ENCODE measurements around the gene IL18RAP. TPM values are rescaled to one million over a fixed set of nuclear protein-coding genes. Genes with fewer than 3 reads are reported as not detected.

The IL18RAP gene
- total RNA-seq (10 to 100 TPM in 2 of 5 experiments, 1 to 10 TPM in 1, under 1 TPM in 1, not detected in 1; 0.30 to 17.1 (median 7.5) TPM), polyA plus RNA-seq (not detected), total RNA-seq (not detected)

- H3K36me3 ChIP-seq (ENCODE audit: control insufficient read depth in 2 of 3, insufficient read depth in 3 of 3, low read length in 3 of 3): no peaks in the 10 kb centered on the region
- peaks cover 0 to 63% (median 0%) of the 10 kb centered on the region in 5 donors for H3K36me3 Mint-ChIP-seq
- peak within 1 kb of the TSS in 3 of 10 donors; percentile 16 to 87 (median 76) for H3K4me3 Mint-ChIP-seq
- ATAC-seq: no peak
- no peaks in the 10 kb centered on the region for H3K27me3 Mint-ChIP-seq
- H3K4me3 ChIP-seq (ENCODE audit: low read length): no peak within 1 kb of the TSS
- no peak within 1 kb of the TSS for H3K27ac ChIP-seq (ENCODE audit: low read depth, low read length)
- H3K4me1 Mint-ChIP-seq: peaks cover 24 to 82% (median 32%) of the 10 kb centered on the region in 7 donors
- ChIA-PET POLR2A (no interaction called here), CTCF (interaction anchor here (1.0 kb wide), 2 partner anchors 20 to 183 kb away, joined by 3 read pairs; no protein-coding TSS in a partner anchor)
- H3K27me3 ChIP-seq (ENCODE audit: control insufficient read depth in 2 of 2, insufficient read depth in 2 of 2, low read length in 2 of 2): no peaks in the 10 kb centered on the region
- no peaks in the 10 kb centered on the region for H3K9me3 ChIP-seq (ENCODE audit: control insufficient read depth in 2 of 3, low read length in 3 of 3)
- H3K9me3 Mint-ChIP-seq: peaks cover 0 to 8% (median 0%) of the 10 kb centered on the region in 11 donors
- intact Hi-C loops (cut with micrococcal nuclease): no loop called here
- H3K4me1 ChIP-seq (ENCODE audit: control insufficient read depth in 2 of 2, insufficient read depth in 2 of 2, low read length in 2 of 2): peaks cover 16 to 32% of the 10 kb centered on the region in 2 donors
- DNase-seq: no peak
- peak within 1 kb of the TSS in 3 of 9 donors; percentile 12 to 71 (median 28) for H3K27ac Mint-ChIP-seq
Measured at GRCh38 chr2:102422910-102423309, at the start of gene IL18RAP. Gene IL18RAP, plus strand, starts transcription at chr2:102423160. Its CDS starts 118 bp downstream, at chr2:102423278.

- H3K36me3 Mint-ChIP-seq: peaks cover 3 to 86% (median 26%) of the 10 kb centered on the region in 5 donors
- no peaks in the 10 kb centered on the region for H3K27me3 Mint-ChIP-seq
- intact Hi-C loops (cut with micrococcal nuclease): no loop called here
- Histone ChIP-seq H3K36me3 (ENCODE audit: control insufficient read depth in 2 of 3, insufficient read depth in 3 of 3, low read length in 3 of 3) (no peaks in the 10 kb centered on the region), H3K27ac (ENCODE audit: low read depth, low read length) (no peak overlapping the region), H3K4me3 (ENCODE audit: low read length) (no peak overlapping the region), H3K27me3 (ENCODE audit: control insufficient read depth in 2 of 2, insufficient read depth in 2 of 2, low read length in 2 of 2) (no peaks in the 10 kb centered on the region), H3K4me1 (ENCODE audit: control insufficient read depth in 2 of 2, insufficient read depth in 2 of 2, low read length in 2 of 2) (no peaks in the 10 kb centered on the region), H3K9me3 (ENCODE audit: control insufficient read depth in 2 of 3, low read length in 3 of 3) (no peaks in the 10 kb centered on the region)
- POLR2A ChIA-PET: no interaction called here
- DNase-seq (no peak), ATAC-seq (no peak)
- CTCF ChIA-PET: interaction anchor here (1.1 kb wide), 1 partner anchor 62 kb away, joined by 3 read pairs; no protein-coding TSS in a partner anchor
- H3K4me1 Mint-ChIP-seq: peaks cover 0 to 21% (median 4%) of the 10 kb centered on the region in 7 donors
- peak overlapping the region in 1 of 9 donors; percentile 63 for H3K27ac Mint-ChIP-seq
- H3K9me3 Mint-ChIP-seq: peaks cover 0 to 38% (median 10%) of the 10 kb centered on the region in 11 donors
- H3K4me3 Mint-ChIP-seq: no peak overlapping the region
Measured at GRCh38 chr2:102376052-102376591, 46.8 kb upstream of the IL18RAP start.

DNA sequence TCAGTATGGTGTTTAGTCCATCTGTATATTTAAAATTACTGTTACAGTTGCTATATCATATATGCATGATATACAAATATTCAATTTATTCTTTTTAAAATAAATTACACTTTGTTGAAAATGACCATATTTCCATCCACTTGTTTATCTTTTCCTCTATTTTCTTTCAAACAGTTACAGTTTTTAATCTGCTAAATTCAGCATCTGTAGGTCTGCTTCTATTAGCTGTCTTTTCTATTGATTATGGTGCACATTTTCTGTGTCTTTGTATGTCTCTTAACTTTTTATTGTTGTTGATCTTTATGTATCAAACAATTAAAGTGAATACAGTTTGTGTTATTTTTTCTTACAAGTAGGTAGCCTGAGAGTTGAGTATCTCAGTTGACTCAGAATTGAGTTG, 39.2 kb upstream of the IL18RAP start:
- H3K4me3 ChIP-seq (ENCODE audit: low read length): no peak overlapping the region
- peaks cover 16 to 89% (median 42%) of the 10 kb centered on the region in 5 donors for H3K36me3 Mint-ChIP-seq
- intact Hi-C loops (cut with micrococcal nuclease): no loop called here
- no peaks in the 10 kb centered on the region for H3K27me3 Mint-ChIP-seq
- no peaks in the 10 kb centered on the region for H3K36me3 ChIP-seq (ENCODE audit: control insufficient read depth in 2 of 3, insufficient read depth in 3 of 3, low read length in 3 of 3)
- peaks cover 0 to 10% (median 0%) of the 10 kb centered on the region in 7 donors for H3K4me1 Mint-ChIP-seq
- no peaks in the 10 kb centered on the region for H3K4me1 ChIP-seq (ENCODE audit: control insufficient read depth in 2 of 2, insufficient read depth in 2 of 2, low read length in 2 of 2)
- peaks cover 6 to 31% (median 21%) of the 10 kb centered on the region in 11 donors for H3K9me3 Mint-ChIP-seq
- H3K27ac ChIP-seq (ENCODE audit: low read depth, low read length): no peak overlapping the region
- H3K4me3 Mint-ChIP-seq: no peak overlapping the region
- ATAC-seq (no peak), DNase-seq (no peak)
- ChIA-PET CTCF (no interaction called here), POLR2A (no interaction called here)
- H3K27me3 ChIP-seq (ENCODE audit: control insufficient read depth in 2 of 2, insufficient read depth in 2 of 2, low read length in 2 of 2): no peaks in the 10 kb centered on the region
- peaks cover 0 to 6% (median 4%) of the 10 kb centered on the region in 3 experiments for H3K9me3 ChIP-seq (ENCODE audit: control insufficient read depth in 2 of 3, low read length in 3 of 3)
- H3K27ac Mint-ChIP-seq: no peak overlapping the region

GRCh38 chr2:102385522-102385921, 37.4 kb upstream of the IL18RAP start:
- Mint-ChIP-seq H3K27ac (no peak overlapping the region), H3K27me3 (no peaks in the 10 kb centered on the region), H3K36me3 (peaks cover 16 to 86% (median 48%) of the 10 kb centered on the region in 5 donors), H3K4me3 (no peak overlapping the region), H3K4me1 (peaks cover 0 to 10% (median 0%) of the 10 kb centered on the region in 7 donors), H3K9me3 (peaks cover 6 to 31% (median 21%) of the 10 kb centered on the region in 11 donors)
- CTCF ChIA-PET: no interaction called here
- H3K36me3 ChIP-seq (ENCODE audit: control insufficient read depth in 2 of 3, insufficient read depth in 3 of 3, low read length in 3 of 3): no peaks in the 10 kb centered on the region
- H3K9me3 ChIP-seq (ENCODE audit: control insufficient read depth in 2 of 3, low read length in 3 of 3): peaks cover 0 to 6% (median 4%) of the 10 kb centered on the region in 3 experiments
- intact Hi-C loops (cut with micrococcal nuclease): no loop called here
- DNase-seq (no peak), ATAC-seq (no peak)
- no peaks in the 10 kb centered on the region for H3K27me3 ChIP-seq (ENCODE audit: control insufficient read depth in 2 of 2, insufficient read depth in 2 of 2, low read length in 2 of 2)
- no peaks in the 10 kb centered on the region for H3K4me1 ChIP-seq (ENCODE audit: control insufficient read depth in 2 of 2, insufficient read depth in 2 of 2, low read length in 2 of 2)
- H3K27ac ChIP-seq (ENCODE audit: low read depth, low read length): no peak overlapping the region
- no peak overlapping the region for H3K4me3 ChIP-seq (ENCODE audit: low read length)
- POLR2A ChIA-PET: no interaction called here

- peaks cover 1 to 12% (median 2%) of the 10 kb centered on the region in 7 donors for H3K4me1 Mint-ChIP-seq
- Histone ChIP-seq H3K27ac (ENCODE audit: low read depth, low read length) (no peak overlapping the region), H3K27me3 (ENCODE audit: control insufficient read depth in 2 of 2, insufficient read depth in 2 of 2, low read length in 2 of 2) (no peaks in the 10 kb centered on the region), H3K9me3 (ENCODE audit: control insufficient read depth in 2 of 3, low read length in 3 of 3) (peaks cover 0 to 6% (median 4%) of the 10 kb centered on the region in 3 experiments), H3K36me3 (ENCODE audit: control insufficient read depth in 2 of 3, insufficient read depth in 3 of 3, low read length in 3 of 3) (no peaks in the 10 kb centered on the region), H3K4me1 (ENCODE audit: control insufficient read depth in 2 of 2, insufficient read depth in 2 of 2, low read length in 2 of 2) (peaks cover 0 to 2% of the 10 kb centered on the region in 2 donors), H3K4me3 (ENCODE audit: low read length) (no peak overlapping the region)
- peaks cover 16 to 82% (median 48%) of the 10 kb centered on the region in 5 donors for H3K36me3 Mint-ChIP-seq
- H3K27me3 Mint-ChIP-seq: no peaks in the 10 kb centered on the region
- intact Hi-C loops (cut with micrococcal nuclease): no loop called here
- no peak for DNase-seq
- no peak overlapping the region for H3K27ac Mint-ChIP-seq
- POLR2A ChIA-PET: no interaction called here
- H3K4me3 Mint-ChIP-seq: no peak overlapping the region
- CTCF ChIA-PET: no interaction called here
- peaks cover 6 to 31% (median 21%) of the 10 kb centered on the region in 11 donors for H3K9me3 Mint-ChIP-seq
- no peak for ATAC-seq
Measured at GRCh38 chr2:102386004-102386403, 37.0 kb upstream of the IL18RAP start.

- Mint-ChIP-seq H3K9me3 (peaks cover 6 to 27% (median 18%) of the 10 kb centered on the region in 11 donors), H3K27me3 (no peaks in the 10 kb centered on the region), H3K4me1 (peaks cover 10 to 19% (median 12%) of the 10 kb centered on the region in 7 donors), H3K4me3 (peak overlapping the region in 1 of 10 donors; percentile 18), H3K27ac (no peak overlapping the region), H3K36me3 (peaks cover 16 to 80% (median 40%) of the 10 kb centered on the region in 5 donors)
- peaks cover 0 to 9% of the 10 kb centered on the region in 2 donors for H3K4me1 ChIP-seq (ENCODE audit: control insufficient read depth in 2 of 2, insufficient read depth in 2 of 2, low read length in 2 of 2)
- peaks cover 0 to 6% (median 4%) of the 10 kb centered on the region in 3 experiments for H3K9me3 ChIP-seq (ENCODE audit: control insufficient read depth in 2 of 3, low read length in 3 of 3)
- ChIA-PET POLR2A (no interaction called here), CTCF (no interaction called here)
- intact Hi-C loops (cut with micrococcal nuclease): no loop called here
- no peaks in the 10 kb centered on the region for H3K36me3 ChIP-seq (ENCODE audit: control insufficient read depth in 2 of 3, insufficient read depth in 3 of 3, low read length in 3 of 3)
- ATAC-seq: no peak
- H3K27me3 ChIP-seq (ENCODE audit: control insufficient read depth in 2 of 2, insufficient read depth in 2 of 2, low read length in 2 of 2): no peaks in the 10 kb centered on the region
- H3K4me3 ChIP-seq (ENCODE audit: low read length): no peak overlapping the region
- no peak overlapping the region for H3K27ac ChIP-seq (ENCODE audit: low read depth, low read length)
- no peak for DNase-seq
Measured at GRCh38 chr2:102386867-102387541, 36.0 kb upstream of the IL18RAP start.

All from naive thymus-derived CD4-positive, alpha-beta T cell (primary cell).